HG02678 (cell line): ENCODE data around the gene KRT27.
"Not testable (repeated sequence)": the region's sequence is repeated elsewhere in the genome, so short reads cannot be mapped to it uniquely, and the experiment has no call there.

Source experiments
- ATAC-seq: cut with Tn5 transposase; IDR thresholded peaks from one replicate; pipeline ENCODE4 v1.9.1; 2021; ENCODE audit warnings: mild to moderate bottlenecking, moderate library complexity; ENCODE audit not compliant: unreplicated experiment

The KRT27 gene, protein sequence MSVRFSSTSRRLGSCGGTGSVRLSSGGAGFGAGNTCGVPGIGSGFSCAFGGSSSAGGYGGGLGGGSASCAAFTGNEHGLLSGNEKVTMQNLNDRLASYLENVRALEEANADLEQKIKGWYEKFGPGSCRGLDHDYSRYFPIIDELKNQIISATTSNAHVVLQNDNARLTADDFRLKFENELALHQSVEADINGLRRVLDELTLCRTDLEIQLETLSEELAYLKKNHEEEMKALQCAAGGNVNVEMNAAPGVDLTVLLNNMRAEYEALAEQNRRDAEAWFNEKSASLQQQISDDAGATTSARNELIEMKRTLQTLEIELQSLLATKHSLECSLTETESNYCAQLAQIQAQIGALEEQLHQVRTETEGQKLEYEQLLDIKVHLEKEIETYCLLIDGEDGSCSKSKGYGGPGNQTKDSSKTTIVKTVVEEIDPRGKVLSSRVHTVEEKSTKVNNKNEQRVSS

GRCh38 chr17:40782450-40782849, at the start of gene KRT27:
Gene KRT27 (minus strand): TSS chr17:40782550. CDS start chr17:40782493, 57 bp downstream.
- ATAC-seq = no peak

- no peak for ATAC-seq
Measured at GRCh38 chr17:40830085-40830776, 47.9 kb upstream of the KRT27 start.

DNA sequence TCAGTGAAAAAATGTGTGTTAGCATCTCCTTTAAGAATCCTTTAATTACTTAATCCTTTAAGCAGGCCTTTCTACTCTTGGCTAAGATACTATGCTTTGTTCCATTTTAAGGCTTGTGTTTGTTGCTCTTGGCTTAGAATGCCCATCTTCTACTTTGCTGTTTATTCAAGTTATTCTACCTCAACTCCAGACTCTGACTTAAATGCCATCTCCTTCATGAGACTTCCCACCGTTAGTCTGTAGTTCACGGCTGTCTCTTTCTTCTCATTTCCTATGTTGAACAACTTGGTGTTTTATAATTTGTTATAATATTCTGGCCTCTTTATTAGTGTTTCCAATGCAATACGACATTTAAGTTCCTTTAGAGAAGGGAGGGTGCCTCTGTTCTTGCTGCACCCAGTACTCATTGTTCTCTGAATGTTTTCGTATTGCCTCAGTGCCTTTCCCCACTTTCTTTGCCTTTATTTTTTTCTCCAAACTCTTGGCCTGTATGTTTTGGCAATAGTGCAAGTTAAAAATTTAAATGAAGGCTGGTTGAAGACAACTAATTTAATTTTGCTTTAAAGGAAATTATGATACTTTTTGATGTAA, 46.2 kb upstream of the KRT27 start:
- no peak for ATAC-seq

- ATAC-seq = no peak
Measured at GRCh38 chr17:40827746-40828453, 45.5 kb upstream of the KRT27 start.

GRCh38 chr17:40825599-40825998, 43.2 kb upstream of the KRT27 start:
- ATAC-seq = no peak

DNA sequence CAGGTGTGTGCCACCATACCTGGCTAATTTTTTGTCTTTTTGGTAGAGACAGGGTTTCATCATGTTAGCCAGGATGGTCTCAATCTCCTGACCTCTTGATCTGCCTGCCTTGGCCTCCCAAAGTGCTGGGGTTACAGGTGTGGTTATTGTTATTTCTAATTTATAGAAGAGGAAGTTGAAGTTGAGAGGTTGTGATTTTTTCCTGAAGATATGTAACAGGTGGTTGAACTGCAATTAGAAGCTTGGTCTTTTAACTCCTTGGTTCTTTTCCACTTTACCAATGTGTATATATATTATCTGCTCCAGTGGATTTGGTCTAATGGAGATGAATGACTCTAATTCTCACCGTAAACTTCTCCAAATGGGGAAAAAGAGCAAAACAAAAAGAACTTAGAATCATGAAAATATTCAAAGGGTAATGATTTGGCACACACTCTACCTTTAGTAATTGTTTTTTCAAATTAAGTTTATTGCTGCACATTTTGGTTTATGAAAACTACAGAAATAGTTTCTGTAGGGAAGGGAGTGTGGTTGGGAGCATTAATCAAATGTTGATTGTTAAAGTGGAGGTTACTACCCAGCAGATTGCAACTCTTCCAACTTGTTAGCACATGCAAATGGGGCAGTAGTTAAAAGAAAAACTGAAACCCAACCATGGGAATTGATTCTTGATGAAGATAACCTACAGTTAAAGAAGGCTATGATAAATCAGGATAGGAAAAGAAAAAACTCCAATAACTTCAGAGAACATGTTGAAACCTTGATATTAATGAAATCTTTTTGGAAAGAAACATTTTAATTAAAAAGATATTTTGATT, 41.9 kb upstream of the KRT27 start:
- no peak for ATAC-seq

GRCh38 chr17:40822132-40822812, 39.9 kb upstream of the KRT27 start, which contains the start of gene KRT10:
Gene KRT10 (minus strand): TSS chr17:40822614. CDS start chr17:40822585, 29 bp downstream.
- no peak for ATAC-seq

- ATAC-seq = no peak
Measured at GRCh38 chr17:40821536-40821935, 39.2 kb upstream of the KRT27 start.

GRCh38 chr17:40820228-40820838, 38.0 kb upstream of the KRT27 start:
- no peak for ATAC-seq

DNA sequence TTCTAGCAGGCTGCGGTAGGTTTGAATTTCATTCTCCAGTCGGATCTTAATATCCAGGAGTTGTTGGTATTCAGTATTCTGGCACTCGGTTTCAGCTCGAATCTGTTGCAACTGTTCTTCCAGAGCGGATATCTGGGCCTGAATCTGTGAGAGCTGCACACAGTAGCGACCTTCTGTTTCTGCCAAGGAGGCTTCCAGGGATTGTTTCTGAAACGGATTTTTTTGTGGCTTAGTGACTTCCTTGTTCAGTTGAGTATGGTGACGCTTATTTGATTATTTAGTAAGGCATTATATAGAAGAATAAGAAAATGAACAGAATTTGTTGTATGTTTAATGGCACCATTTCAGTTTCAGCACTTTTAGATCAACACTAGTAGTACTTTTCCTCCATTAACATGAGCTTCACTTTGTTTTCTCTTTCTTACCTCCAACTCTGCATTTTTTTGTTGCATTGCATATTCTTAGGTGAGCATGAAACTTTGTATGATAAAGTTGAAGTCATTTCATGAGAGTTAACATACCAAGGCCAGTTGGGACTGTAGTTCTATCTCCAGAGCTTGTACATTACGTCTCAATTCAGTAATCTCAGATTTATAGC, 37.3 kb upstream of the KRT27 start:
- ATAC-seq = no peak

- ATAC-seq = peak; percentile 89
Measured at GRCh38 chr17:40818733-40819527, 36.6 kb upstream of the KRT27 start.

GRCh38 chr17:40818343-40818732, 36.0 kb upstream of the KRT27 start:
- ATAC-seq = no peak

DNA sequence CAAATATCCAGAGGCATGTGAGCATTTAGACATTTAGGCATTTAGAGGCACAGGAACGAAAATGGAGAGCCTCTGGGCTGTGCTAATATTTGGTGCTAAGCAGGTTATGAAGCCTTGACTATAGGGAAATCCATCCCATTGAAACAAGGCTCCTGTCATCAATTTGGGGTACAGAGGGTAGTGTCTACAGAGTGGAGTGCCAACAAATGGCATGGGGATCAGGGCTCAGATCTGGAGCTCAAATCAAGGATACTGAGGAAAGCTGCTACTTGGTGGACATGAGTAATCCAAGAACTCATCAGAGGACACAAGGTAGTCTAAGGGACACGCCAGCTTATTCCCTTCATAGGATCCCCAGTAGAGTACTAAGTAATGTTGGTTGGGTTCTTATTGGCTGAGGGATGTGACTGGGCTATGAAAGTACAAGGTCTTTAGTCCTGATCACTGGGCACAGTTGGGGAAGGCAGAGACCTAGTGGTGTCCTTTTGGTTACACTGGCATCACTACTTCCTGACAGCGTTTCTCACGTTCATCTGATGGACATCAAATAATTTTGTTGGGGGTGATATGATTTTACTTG, 34.8 kb upstream of the KRT27 start:
- ATAC-seq = no peak

- ATAC-seq = no peak
Measured at GRCh38 chr17:40816569-40816968, 34.2 kb upstream of the KRT27 start.

GRCh38 chr17:40815381-40815780, 33.0 kb upstream of the KRT27 start:
- ATAC-seq = no peak

DNA sequence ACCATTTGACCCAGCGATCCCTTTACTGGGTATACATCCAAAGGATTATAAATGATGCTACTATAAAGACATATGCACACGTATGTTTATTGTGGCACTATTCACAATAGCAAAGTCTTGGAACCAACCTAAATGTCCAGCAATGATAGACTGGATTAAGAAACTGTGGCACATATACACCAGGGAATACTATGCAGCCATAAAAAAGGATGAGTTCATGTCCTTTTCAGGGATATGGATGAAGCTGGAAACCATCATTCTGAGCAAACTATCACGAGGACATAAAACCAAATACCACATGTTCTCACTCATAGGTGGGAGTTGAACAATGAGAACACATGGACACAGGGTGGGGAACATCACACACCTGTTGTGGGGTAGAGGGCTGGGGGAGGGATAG, 32.3 kb upstream of the KRT27 start:
- ATAC-seq = not testable (repeated sequence)

- no peak for ATAC-seq
Measured at GRCh38 chr17:40813804-40814203, 31.5 kb upstream of the KRT27 start.

- ATAC-seq = no peak
Measured at GRCh38 chr17:40812639-40813038, 30.3 kb upstream of the KRT27 start.
